Astrocyte of the cerebellum (primary cell): ENCODE data around the gene WNT3.
"Not testable (repeated sequence)": the region's sequence is repeated elsewhere in the genome, so short reads cannot be mapped to it uniquely, and the experiment has no call there.

Experiments
- DNase-seq: peaks from one replicate; pipeline ENCODE4 v3.0.0-alpha.2; 2011; ENCODE audit warnings: low read depth
- H3K4me3 ChIP-seq: 2 replicates; pipeline ENCODE4 v1.5.1; 2011; ENCODE audit warnings: mild to moderate bottlenecking, low read depth, low read length, moderate library complexity
- CTCF ChIP-seq: IDR thresholded peaks from 2 replicates; pipeline ENCODE4 v1.5.1; 2012; ENCODE audit warnings: low read length, low read depth, moderate library complexity, mild to moderate bottlenecking; ENCODE audit errors: missing control alignments
- in situ Hi-C: cut with HindIII; loops from 2 replicates; pipeline ENCODE4 v1.10.0; 2017; ENCODE audit warnings: low sequenced_read_pairs

WNT3 gene

GRCh38 chr17:46848534-46848933 is 30.0 kb upstream of the WNT3 start:
- in situ Hi-C loops, result no loop called here
- no peak for DNase-seq

DNA sequence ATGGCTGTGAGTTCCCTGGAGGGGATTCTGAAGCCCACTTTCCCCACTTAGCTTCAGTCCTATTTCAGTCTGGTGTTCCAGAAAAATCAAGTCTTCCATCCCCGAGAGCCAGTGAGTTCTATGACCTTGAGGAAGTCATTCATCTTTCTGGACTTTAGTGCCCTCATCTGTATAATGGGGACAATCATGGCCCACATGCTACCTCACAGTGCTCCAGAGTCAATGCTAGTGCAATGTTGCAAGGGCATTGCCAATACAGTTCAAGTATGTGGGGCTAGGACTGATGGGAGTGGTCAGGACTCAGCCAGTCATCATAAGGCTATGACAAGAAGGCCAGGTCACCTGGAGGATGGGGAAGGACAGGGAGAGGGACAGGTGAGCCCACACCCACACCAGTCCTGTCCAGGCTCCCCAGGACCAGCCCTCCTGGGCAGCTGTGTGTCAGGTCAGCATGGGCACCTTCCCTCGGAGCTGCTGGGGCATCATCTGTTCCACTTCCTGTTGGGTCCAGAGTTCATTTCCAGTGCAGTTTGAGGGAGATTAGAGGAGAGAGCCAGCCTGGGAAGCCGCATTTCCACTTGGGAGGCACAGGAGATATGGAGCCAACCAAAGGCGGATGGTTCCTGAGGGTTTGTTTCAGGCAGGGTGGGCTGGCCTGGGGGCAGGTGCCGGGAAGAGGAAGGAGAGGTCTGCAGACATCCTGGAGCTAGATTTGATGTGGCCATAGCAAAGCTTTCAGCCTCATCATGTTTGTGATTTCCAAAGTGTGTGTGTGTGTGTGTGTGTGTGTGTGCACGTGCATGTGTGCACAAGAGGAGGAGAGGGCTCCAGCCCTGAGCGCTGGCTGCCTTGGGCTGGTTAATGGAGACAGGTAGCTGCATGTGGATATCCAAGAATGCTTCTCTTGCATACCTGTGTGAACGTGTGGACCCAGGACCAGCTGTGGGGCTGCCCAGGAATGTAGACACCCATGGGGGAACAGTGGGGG is 29.0 kb upstream of the WNT3 start:
- no peak for TF ChIP-seq CTCF
- in situ Hi-C loops, result no loop called here
- no peak overlapping the region for H3K4me3 ChIP-seq
- DNase-seq, result no peak

More at GRCh38 chr17:46848534-46848933, 30.0 kb upstream of the WNT3 start:
- no peak for TF ChIP-seq CTCF
- H3K4me3 ChIP-seq, result no peak overlapping the region

GRCh38 chr17:46842835-46843234 is 24.3 kb upstream of the WNT3 start:
- in situ Hi-C loops, result no loop called here
- TF ChIP-seq CTCF, result peak; percentile 57
- no peak overlapping the region for H3K4me3 ChIP-seq
- DNase-seq, result no peak

DNA sequence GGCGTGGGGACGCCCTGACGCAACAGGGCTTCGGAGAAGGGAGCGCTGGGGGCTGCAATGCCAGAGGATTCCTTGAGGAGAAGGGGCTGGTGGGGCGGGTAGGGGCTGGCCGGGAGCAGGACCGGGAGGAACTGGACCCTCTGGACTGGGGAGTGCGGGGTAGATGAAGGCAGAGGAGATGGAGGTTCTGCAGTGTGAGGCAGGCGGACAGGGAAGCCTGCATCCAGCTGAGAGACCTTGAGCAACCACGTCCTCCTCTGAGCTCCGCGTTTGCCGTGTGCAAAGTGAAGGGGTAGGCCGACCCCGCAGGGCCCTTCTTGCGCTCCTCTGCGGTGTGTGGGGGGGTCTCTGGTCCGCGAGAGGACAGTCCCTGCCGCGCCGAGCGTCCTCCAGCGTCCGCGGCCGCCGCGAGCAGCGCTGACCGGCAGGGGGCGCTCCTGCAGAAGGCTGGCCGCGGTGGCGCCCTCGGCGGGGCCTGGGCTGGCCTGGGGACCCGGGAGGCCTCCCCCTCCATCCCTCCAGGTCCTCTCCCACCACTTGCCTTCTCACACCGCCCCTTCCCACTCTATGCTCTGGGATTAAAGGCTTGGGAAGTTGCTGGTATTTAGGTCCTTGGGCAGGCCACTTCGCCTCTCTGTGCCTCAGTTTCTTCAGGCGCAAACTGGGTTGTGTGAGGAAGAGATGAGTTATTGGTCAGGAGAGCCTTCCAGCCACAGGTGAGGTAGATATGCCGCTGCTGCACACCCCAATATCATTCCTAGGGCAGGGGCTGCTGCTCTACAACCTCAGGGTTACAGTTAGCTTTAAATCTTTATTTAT is 23.3 kb upstream of the WNT3 start:
- H3K4me3 ChIP-seq, result no peak overlapping the region
- no peak for DNase-seq
- in situ Hi-C loops, result no loop called here
- TF ChIP-seq CTCF, result peak; percentile 57

DNA sequence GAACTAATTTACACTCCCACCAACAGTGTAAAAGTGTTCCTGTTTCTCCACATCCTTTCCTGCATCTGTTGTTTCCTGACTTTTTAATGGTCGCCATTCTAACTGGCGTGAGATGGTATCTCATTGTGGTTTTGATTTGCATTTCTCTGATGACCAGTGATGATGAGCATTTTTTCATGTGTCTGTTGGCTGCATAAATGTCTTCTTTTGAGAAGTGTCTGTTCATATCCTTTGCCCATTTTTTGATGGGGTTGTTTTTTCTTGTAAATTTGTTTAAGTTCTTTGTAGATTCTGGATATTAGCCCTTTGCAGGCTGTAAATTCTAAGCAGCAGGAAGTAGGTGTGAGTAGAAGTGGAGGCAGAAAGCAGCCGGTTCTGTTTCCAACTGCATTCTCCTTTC is 22.1 kb upstream of the WNT3 start:
- DNase-seq, in situ Hi-C loops, H3K4me3 ChIP-seq: not testable (repeated sequence)

DNA sequence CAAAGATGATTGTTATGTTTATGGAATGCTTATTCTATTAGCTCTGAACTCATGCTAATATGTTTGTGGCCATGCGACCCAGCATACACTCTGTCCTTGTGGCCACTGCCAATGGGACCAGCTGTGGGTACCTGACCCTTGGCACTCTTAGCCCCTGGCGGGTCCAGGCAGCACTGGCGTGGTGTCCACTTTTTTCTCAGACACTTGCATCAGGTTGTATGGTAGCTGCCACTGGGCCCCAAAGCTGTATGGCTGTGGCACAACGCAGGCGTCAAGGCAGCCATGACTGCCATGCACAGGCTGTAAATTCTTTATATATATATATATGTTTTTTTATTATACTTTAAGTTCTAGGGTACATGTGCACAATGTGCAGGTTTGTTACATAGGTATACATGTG is 20.7 kb upstream of the WNT3 start:
- no peak for DNase-seq
- in situ Hi-C loops, result no loop called here
- H3K4me3 ChIP-seq, result no peak overlapping the region
- no peak for TF ChIP-seq CTCF
